Neuronal stem cell (in vitro differentiated cells): ENCODE data around the gene BLOC1S6.

ENCODE experiments used
- DNase-seq: peaks from one replicate; pipeline ENCODE4 v3.0.0-alpha.2; 2013; ENCODE audit warnings: low spot score
- H2AFZ ChIP-seq: one replicate; pipeline ENCODE4 v1.6.1; 2013; ENCODE audit warnings: mild to moderate bottlenecking, low read length, inconsistent platforms
- H2AK5ac ChIP-seq: 2 replicates; pipeline ENCODE4 v1.6.1; 2013; ENCODE audit warnings: low read depth, mild to moderate bottlenecking, inconsistent platforms, low read length, moderate library complexity, mixed read lengths
- H2BK120ac ChIP-seq: 2 replicates; pipeline ENCODE4 v1.6.1; 2013; ENCODE audit warnings: low read depth, mild to moderate bottlenecking, inconsistent platforms, low read length, moderate library complexity, mixed read lengths
- H2BK12ac ChIP-seq: one replicate; pipeline ENCODE4 v1.6.1; 2013; ENCODE audit warnings: low read length, inconsistent platforms
- H2BK15ac ChIP-seq: 2 replicates; pipeline ENCODE4 v1.6.1; 2013; ENCODE audit warnings: mild to moderate bottlenecking, low read length, inconsistent platforms, mixed read lengths
- H2BK5ac ChIP-seq: one replicate; pipeline ENCODE4 v1.6.1; 2013; ENCODE audit warnings: inconsistent platforms, mild to moderate bottlenecking, low read length, moderate library complexity
- H3K14ac ChIP-seq: one replicate; pipeline ENCODE4 v1.6.1; 2013; ENCODE audit warnings: low read length, inconsistent platforms
- H3K18ac ChIP-seq: 2 replicates; pipeline ENCODE4 v1.6.1; 2013; ENCODE audit warnings: low read length, inconsistent platforms
- H3K23ac ChIP-seq: 2 replicates; pipeline ENCODE4 v1.6.1; 2013; ENCODE audit warnings: low read depth, mild to moderate bottlenecking, mixed read lengths, low read length, inconsistent platforms; ENCODE audit not compliant: poor library complexity
- H3K27ac ChIP-seq: replicated peaks from 3 replicates; pipeline ENCODE4 v1.5.1; 2013; ENCODE audit warnings: low read length, inconsistent platforms
- H3K27me3 ChIP-seq, 3 experiments: 2 replicates each; pipeline ENCODE4 v1.6.1; 2013; ENCODE audit warnings: low read length in 3 of 3, mild to moderate bottlenecking in 2 of 3, inconsistent platforms in 1 of 3, low read depth in 1 of 3, mixed read lengths in 1 of 3, moderate library complexity in 1 of 3; ENCODE audit not compliant: control insufficient read depth in 3 of 3, insufficient read depth in 3 of 3
- H3K36me3 ChIP-seq, 2 donors: replicated peaks in 1 of 2; 2 replicates each; pipeline ENCODE4 v1.6.1; 2013; ENCODE audit warnings: low read length in 2 of 2; ENCODE audit not compliant: control insufficient read depth in 2 of 2, insufficient read depth in 2 of 2
- H3K4ac ChIP-seq: 2 replicates; pipeline ENCODE4 v1.6.1; 2013; ENCODE audit warnings: inconsistent platforms, mild to moderate bottlenecking, low read length, moderate library complexity
- H3K4me1 ChIP-seq, 2 donors: 1 replicate in 1 of 2; 2 replicates in 1 of 2; pipeline ENCODE4 v1.6.1; 2013; ENCODE audit warnings: low read length in 2 of 2, low read depth in 1 of 2; ENCODE audit not compliant: control insufficient read depth in 2 of 2, insufficient read depth in 1 of 2
- H3K4me2 ChIP-seq: one replicate; pipeline ENCODE4 v1.6.1; 2013; ENCODE audit warnings: mild to moderate bottlenecking, low read length, inconsistent platforms; ENCODE audit not compliant: insufficient read depth, poor library complexity, severe bottlenecking
- H3K4me3 ChIP-seq, 2 donors: 2 replicates each; pipeline ENCODE4 v1.5.1; 2013; ENCODE audit warnings: low read length in 2 of 2, mild to moderate bottlenecking in 2 of 2, inconsistent platforms in 1 of 2, moderate library complexity in 1 of 2
- H3K79me1 ChIP-seq: one replicate; pipeline ENCODE4 v1.6.1; 2013; ENCODE audit warnings: low read depth, mild to moderate bottlenecking, inconsistent platforms, low read length, moderate library complexity
- H3K9ac ChIP-seq: one replicate; pipeline ENCODE4 v1.6.1; 2013; ENCODE audit warnings: mild to moderate bottlenecking, low read depth, low read length, inconsistent platforms; ENCODE audit not compliant: poor library complexity
- H3K9me3 ChIP-seq, 2 donors: replicated peaks in 1 of 2; 2 replicates each; pipeline versions ENCODE3 to v1.6.1; 2013; ENCODE audit warnings: low read length in 2 of 2, mild to moderate bottlenecking in 2 of 2, inconsistent platforms in 1 of 2, low read depth in 1 of 2, mixed read lengths in 1 of 2, moderate library complexity in 1 of 2; ENCODE audit not compliant: control insufficient read depth in 2 of 2, insufficient read depth in 1 of 2
- H4K8ac ChIP-seq: one replicate; pipeline ENCODE4 v1.6.1; 2013; ENCODE audit warnings: low read depth, mild to moderate bottlenecking, inconsistent platforms, low read length, moderate library complexity
- H4K91ac ChIP-seq: one replicate; pipeline ENCODE4 v1.6.1; 2013; ENCODE audit warnings: low read length, low read depth, mild to moderate bottlenecking, inconsistent platforms; ENCODE audit not compliant: poor library complexity
- WGBS, 2 donors: extraction: QIAGEN DNeasy Blood & Tissue Kit; methylation state at CpG; one replicate each; pipeline ENCODE4 v1.1.7; 2013; ENCODE audit warnings: missing lambda C conversion rate in 2 of 2, mixed read lengths in 1 of 2; ENCODE audit not compliant: insufficient read length in 2 of 2, insufficient replicate concordance in 1 of 2; ENCODE audit errors: extremely low coverage in 2 of 2; 5-methylcytosine and 5-hydroxymethylcytosine counted together

The BLOC1S6 gene

DNA sequence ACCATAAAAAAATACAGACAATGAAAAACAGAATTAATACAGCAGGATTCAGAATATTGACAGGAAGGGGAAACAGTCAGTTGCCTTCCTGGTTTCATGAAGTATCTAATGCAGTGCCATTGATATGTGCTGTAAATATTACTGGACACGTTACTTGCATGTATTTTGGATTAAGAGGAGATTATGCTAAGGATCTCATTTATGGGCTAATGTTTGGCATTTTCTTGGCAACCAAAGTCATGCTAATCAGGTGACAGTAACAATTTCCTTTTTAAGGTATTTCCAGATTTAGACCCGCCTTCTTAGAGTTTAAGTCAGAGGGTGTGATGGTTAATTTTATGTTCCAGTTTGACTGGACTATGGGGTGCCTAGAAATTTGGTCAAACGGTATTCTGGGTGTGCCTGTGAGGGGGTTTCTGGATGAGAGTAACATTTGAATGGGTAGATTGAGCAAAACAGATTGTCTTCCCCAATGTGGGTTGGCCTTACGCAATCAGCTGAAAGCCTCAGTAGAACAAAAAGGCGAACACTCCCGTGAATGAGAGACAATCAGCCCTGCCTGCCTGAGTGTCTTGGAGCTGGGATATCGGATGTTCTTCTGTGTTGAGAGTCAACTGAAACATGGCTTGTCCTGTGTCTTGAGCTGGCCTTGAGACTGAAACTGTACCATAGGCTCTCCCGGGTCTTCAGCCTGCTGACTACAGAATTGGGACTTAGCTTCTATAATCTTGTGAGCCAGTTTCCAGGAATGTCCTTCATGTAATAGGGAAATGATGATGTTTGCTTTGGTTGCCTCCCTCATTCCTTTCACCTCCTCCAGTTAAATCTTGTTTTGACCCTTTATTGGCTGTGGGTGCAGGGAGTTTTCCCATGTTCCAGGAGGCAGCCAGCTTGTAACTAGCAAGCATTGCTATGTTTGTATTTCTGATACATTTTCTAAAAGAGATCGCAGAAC, 58.1 kb downstream of the BLOC1S6 start:
- peaks cover 0 to 2% of the 10 kb centered on the region in 2 donors for H3K4me1 ChIP-seq

DNA sequence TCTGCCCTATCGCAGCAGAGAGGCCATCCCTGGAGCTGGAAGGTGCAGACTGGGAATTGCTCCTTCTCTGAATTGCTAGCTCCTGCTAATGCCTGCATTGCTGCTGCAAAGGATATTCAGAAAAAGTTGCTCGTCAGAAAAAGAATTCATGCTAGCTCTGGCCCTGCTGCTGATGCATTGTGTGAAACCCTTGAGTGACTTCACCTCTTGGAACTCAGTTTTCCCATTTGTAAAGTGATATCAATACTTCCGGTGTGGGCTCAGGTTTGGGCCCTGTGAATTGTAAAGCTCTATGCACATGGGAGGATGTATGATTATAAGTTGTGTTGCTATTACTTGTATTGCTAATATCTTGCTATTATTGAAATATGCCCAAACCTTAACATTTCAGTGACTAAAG, 59.0 kb downstream of the BLOC1S6 start:
- peaks cover 0 to 5% (median 0%) of the 10 kb centered on the region in 3 experiments for H3K27me3 ChIP-seq
- no CpG with 5 or more reads among the region's 3 CpGs for WGBS, 2 donors
- H2BK120ac ChIP-seq, result no peak overlapping the region
- no peak overlapping the region for H4K91ac ChIP-seq
- H3K4ac ChIP-seq, result no peak overlapping the region
- H3K4me3 ChIP-seq, result no peak overlapping the region
- H3K9me3 ChIP-seq, result no peaks in the 10 kb centered on the region
- H3K4me1 ChIP-seq, result peaks cover 0 to 2% of the 10 kb centered on the region in 2 donors
- no peak overlapping the region for H2AFZ ChIP-seq
- no peak overlapping the region for H3K27ac ChIP-seq
- H2AK5ac ChIP-seq, result no peak overlapping the region
- no peak overlapping the region for H4K8ac ChIP-seq
- no peak overlapping the region for H2BK12ac ChIP-seq
- H3K14ac ChIP-seq, result no peak overlapping the region
- no peaks in the 10 kb centered on the region for H3K79me1 ChIP-seq
- no peak overlapping the region for H2BK15ac ChIP-seq
- no peak overlapping the region for H3K4me2 ChIP-seq
- H3K18ac ChIP-seq, result no peak overlapping the region
- DNase-seq, result no peak
- H3K23ac ChIP-seq, result no peak overlapping the region
- no peaks in the 10 kb centered on the region for H3K36me3 ChIP-seq
- H2BK5ac ChIP-seq, result no peak overlapping the region
- no peak overlapping the region for H3K9ac ChIP-seq

More for the DNA sequence above, 58.1 kb downstream of the BLOC1S6 start:
- H3K27ac ChIP-seq, result no peak overlapping the region
- no peak overlapping the region for H3K9ac ChIP-seq
- no peak overlapping the region for H2BK15ac ChIP-seq
- no peak overlapping the region for H2BK120ac ChIP-seq
- DNase-seq, result no peak
- no peaks in the 10 kb centered on the region for H3K36me3 ChIP-seq
- no peak overlapping the region for H2AK5ac ChIP-seq
- H2BK5ac ChIP-seq, result no peak overlapping the region
- H3K4me2 ChIP-seq, result no peak overlapping the region
- no peak overlapping the region for H3K4me3 ChIP-seq
- peaks cover 0 to 5% (median 0%) of the 10 kb centered on the region in 3 experiments for H3K27me3 ChIP-seq
- H3K4ac ChIP-seq, result no peak overlapping the region
- no peaks in the 10 kb centered on the region for H3K79me1 ChIP-seq
- H4K91ac ChIP-seq, result no peak overlapping the region
- H2AFZ ChIP-seq, result no peak overlapping the region
- H2BK12ac ChIP-seq, result no peak overlapping the region
- H3K14ac ChIP-seq, result no peak overlapping the region
- WGBS, 2 donors, result no CpG with 5 or more reads among the region's 9 CpGs
- H4K8ac ChIP-seq, result no peak overlapping the region
- H3K9me3 ChIP-seq, result no peaks in the 10 kb centered on the region
- no peak overlapping the region for H3K18ac ChIP-seq
- H3K23ac ChIP-seq, result no peak overlapping the region

DNA sequence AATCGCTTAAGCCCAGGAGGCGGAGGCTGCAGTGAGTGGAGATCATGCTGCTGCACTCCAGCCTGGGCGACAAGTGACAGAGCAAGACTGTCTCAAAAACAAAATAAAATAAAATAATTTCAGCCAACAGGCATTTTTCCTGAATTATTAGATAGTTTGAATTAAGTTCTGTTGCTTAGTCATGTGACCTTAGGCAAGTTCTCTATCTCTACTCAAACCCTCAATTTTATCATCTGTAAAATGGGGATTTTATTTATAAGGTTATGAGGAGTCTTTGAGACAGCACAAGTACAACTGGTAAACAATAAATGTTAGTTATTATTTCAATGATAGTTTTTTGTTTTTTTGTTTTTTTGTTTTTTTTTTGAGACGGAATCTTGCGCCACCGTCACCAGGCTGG, 60.6 kb downstream of the BLOC1S6 start:
- Histone ChIP-seq H3K9ac (no peak overlapping the region), H3K4me1 (peaks cover 0 to 2% of the 10 kb centered on the region in 2 donors), H3K27ac (no peak overlapping the region), H3K4me3 (no peak overlapping the region), H4K91ac (no peak overlapping the region), H3K23ac (no peak overlapping the region), H3K36me3 (no peaks in the 10 kb centered on the region), H3K27me3 (no peaks in the 10 kb centered on the region), H2BK12ac (no peak overlapping the region), H3K9me3 (no peaks in the 10 kb centered on the region), H3K79me1 (no peaks in the 10 kb centered on the region), H3K18ac (no peak overlapping the region), H2AFZ (no peak overlapping the region), H4K8ac (no peak overlapping the region), H2BK120ac (no peak overlapping the region), H2BK5ac (no peak overlapping the region), H3K4me2 (no peak overlapping the region), H3K14ac (no peak overlapping the region), H2AK5ac (no peak overlapping the region), H3K4ac (no peak overlapping the region), H2BK15ac (no peak overlapping the region)
- no peak for DNase-seq
- 100% methylated on average over 1 of the region's 6 CpGs; no CpG with 5 or more reads in 1 of the 2 donors for WGBS, 2 donors

DNA sequence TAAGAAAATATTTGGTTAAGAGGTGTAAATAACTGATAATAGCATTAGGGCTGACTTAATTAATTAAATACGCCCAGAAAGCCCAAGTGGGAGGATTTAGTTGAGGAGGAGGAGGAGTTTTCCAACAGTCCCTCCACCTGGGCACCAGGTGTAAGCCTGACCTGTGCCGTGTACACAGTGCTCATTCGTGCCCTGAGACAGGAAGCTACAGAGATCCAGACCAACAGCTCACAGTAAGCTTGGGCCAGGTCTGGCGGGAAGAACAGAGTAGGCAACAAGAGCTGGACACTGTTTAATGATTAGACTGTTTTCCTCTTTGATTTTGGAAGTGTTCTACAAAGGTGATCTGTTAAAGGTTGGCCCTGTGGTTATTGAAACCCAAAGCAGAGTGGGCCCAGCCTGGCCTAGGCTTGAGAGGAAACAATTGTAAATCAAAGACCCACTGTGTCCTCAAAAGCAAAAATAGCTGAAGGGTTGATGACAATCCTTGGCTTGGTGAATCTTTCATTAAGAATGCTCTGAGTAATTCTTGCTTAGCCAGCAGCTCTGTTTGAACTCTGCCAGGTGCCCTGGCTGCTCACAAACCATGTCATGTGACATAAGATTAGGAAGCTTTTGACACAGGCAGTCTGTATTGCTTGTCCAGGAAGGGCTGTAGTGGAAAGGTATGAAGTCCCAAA, 61.5 kb downstream of the BLOC1S6 start:
- no peak overlapping the region for H2AFZ ChIP-seq

More for the DNA sequence above, 61.5 kb downstream of the BLOC1S6 start:
- DNase-seq, result no peak
- H3K23ac ChIP-seq, result no peak overlapping the region
- H2BK15ac ChIP-seq, result no peak overlapping the region
- no peak overlapping the region for H2BK12ac ChIP-seq
- H3K9ac ChIP-seq, result no peak overlapping the region
- no CpG with 5 or more reads among the region's 4 CpGs for WGBS, 2 donors
- no peaks in the 10 kb centered on the region for H3K27me3 ChIP-seq
- H4K8ac ChIP-seq, result no peak overlapping the region
- H4K91ac ChIP-seq, result no peak overlapping the region
- no peaks in the 10 kb centered on the region for H3K9me3 ChIP-seq
- no peak overlapping the region for H3K14ac ChIP-seq
- no peak overlapping the region for H3K4ac ChIP-seq
- no peak overlapping the region for H3K4me3 ChIP-seq
- H3K27ac ChIP-seq, result no peak overlapping the region
- H3K4me1 ChIP-seq, result peaks cover 0 to 2% of the 10 kb centered on the region in 2 donors
- H2AK5ac ChIP-seq, result no peak overlapping the region
- H3K36me3 ChIP-seq, result no peaks in the 10 kb centered on the region
- H3K79me1 ChIP-seq, result no peaks in the 10 kb centered on the region
- no peak overlapping the region for H2BK120ac ChIP-seq
- no peak overlapping the region for H2BK5ac ChIP-seq
- H3K18ac ChIP-seq, result no peak overlapping the region
- H3K4me2 ChIP-seq, result no peak overlapping the region
